GM12878 (cell line): Measurements from ENCODE around the gene PLXNB2. TPM values are rescaled to one million over a fixed set of nuclear protein-coding genes. Genes with fewer than 3 reads are reported as not detected.

ENCODE experiments used
- ATAC-seq: fragments of 200-7000 bp; cut with Tn5 transposase; 3 replicates; pipeline ENCODE4 v1.9.1; 2020; ENCODE audit warnings: mild to moderate bottlenecking, moderate library complexity
- BruUV-seq: library from RNA; stranded (reverse); fragments of 400-500 nt; replicated peaks from 2 replicates; lab custom pipeline; 2021; lab: Mats Ljungman, UMichigan
- CTCF ChIA-PET: fragments of 300-600 bp; sonication (Branson Sonifier 250); formaldehyde crosslinking; extraction: SDS; loops from one replicate; lab custom pipeline; 2021; ENCODE audit warnings: inconsistent platforms; lab: Yijun Ruan, JAX
- POLR2A ChIA-PET: fragments of 350-600 bp; formaldehyde crosslinking; extraction: SDS; loops from one replicate; lab custom pipeline; 2021; ENCODE audit warnings: inconsistent platforms; lab: Charles Lee
- RAD21 ChIA-PET: fragments of 300-600 bp; sonication (Branson Sonifier 250); formaldehyde crosslinking; loops from one replicate; lab custom pipeline; 2023; ENCODE audit warnings: antibody characterized with exemption; ENCODE audit not compliant: unreplicated experiment; lab: Charles Lee
- SMC1A ChIA-PET: fragments of 300-600 bp; sonication (Branson Sonifier 250); formaldehyde crosslinking; loops from one replicate; lab custom pipeline; 2023; ENCODE audit not compliant: unreplicated experiment, uncharacterized antibody; lab: Charles Lee
- DNase-seq: peaks from one replicate; pipeline ENCODE4 v3.0.0-alpha.2; 2011; ENCODE audit warnings: low read depth, low spot score
- FAIRE-seq: peaks from 3 replicates; lab custom pipeline; 2011; peaks lifted over from hg19 to GRCh38; lab: Jason Lieb, UNC
- H2AFZ ChIP-seq: 2 replicates; pipeline ENCODE4 v1.6.0; 2011; ENCODE audit warnings: low read depth, low read length, control low read depth; ENCODE audit not compliant: control insufficient read depth
- H3K27ac ChIP-seq: 2 replicates; pipeline ENCODE4 v1.5.1; 2011; ENCODE audit warnings: control low read depth; ENCODE audit not compliant: control insufficient read depth, insufficient read depth
- H3K27me3 ChIP-seq, 2 experiments: replicated peaks in 1 of 2; 2 replicates each; pipeline versions ENCODE4 v1.6.0 to v1.6.1; 2011; ENCODE audit warnings: low read length in 1 of 2; ENCODE audit not compliant: control insufficient read depth in 2 of 2, insufficient read depth in 2 of 2
- H3K36me3 ChIP-seq, 2 experiments: 2 replicates each; pipeline ENCODE4 v1.5.1; 2011; ENCODE audit warnings: low read length in 1 of 2; ENCODE audit not compliant: control insufficient read depth in 2 of 2, insufficient read depth in 2 of 2
- H3K4me1 ChIP-seq: 2 replicates; pipeline ENCODE4 v1.6.1; 2011; ENCODE audit warnings: mild to moderate bottlenecking, low read length, moderate library complexity, mixed read lengths; ENCODE audit not compliant: control insufficient read depth, insufficient read depth
- H3K4me2 ChIP-seq: 2 replicates; pipeline ENCODE4 v1.6.0; 2011; ENCODE audit warnings: control low read depth; ENCODE audit not compliant: control insufficient read depth, insufficient read depth
- H3K4me3 ChIP-seq: fragments of 200-600 bp; sonication (generic); 2 replicates; pipeline ENCODE4 v1.5.1; 2016
- H3K79me2 ChIP-seq: 2 replicates; pipeline ENCODE4 v1.6.0; 2011; ENCODE audit warnings: low read length; ENCODE audit not compliant: control insufficient read depth, insufficient read depth
- H3K9ac ChIP-seq: 2 replicates; pipeline ENCODE4 v1.8.0; 2011; ENCODE audit warnings: low read length, control low read depth, mixed read lengths; ENCODE audit not compliant: control insufficient read depth, insufficient read depth
- H3K9me3 ChIP-seq: replicated peaks from 3 replicates; pipeline ENCODE4 v1.5.1; 2011; ENCODE audit warnings: mild to moderate bottlenecking, low read length; ENCODE audit not compliant: control insufficient read depth, insufficient read depth
- H4K20me1 ChIP-seq: 2 replicates; pipeline ENCODE4 v1.6.0; 2011; ENCODE audit not compliant: control insufficient read depth, insufficient read depth
- BHLHE40 ChIP-seq, 2 experiments: fragments of 450-650 bp in 1 of 2; IDR thresholded peaks; 2 replicates each; pipeline ENCODE4 v1.6.1; 2011 to 2017; ENCODE audit warnings: low read depth in 2 of 2, borderline replicate concordance in 1 of 2, improper control_type of control experiment in 1 of 2, low read length in 1 of 2, mild to moderate bottlenecking in 1 of 2
- DPF2 ChIP-seq: fragments of 450-650 bp; IDR thresholded peaks from 2 replicates; pipeline ENCODE4 v1.6.1; 2017; ENCODE audit warnings: mild to moderate bottlenecking
- FOXK2 ChIP-seq: fragments of 450-650 bp; IDR thresholded peaks from 2 replicates; pipeline ENCODE4 v1.6.1; 2017; ENCODE audit warnings: mild to moderate bottlenecking, moderate library complexity
- HCFC1 ChIP-seq: fragments of 150-350 bp; IDR thresholded peaks from 2 replicates; pipeline ENCODE4 v1.6.1; 2014; ENCODE audit warnings: low read length
- IKZF2 ChIP-seq, 2 experiments: fragments of 450-650 bp; IDR thresholded peaks; 2 replicates each; pipeline ENCODE4 v1.6.1; 2017; ENCODE audit warnings: mild to moderate bottlenecking in 2 of 2, moderate library complexity in 2 of 2
- JUND ChIP-seq: IDR thresholded peaks from 2 replicates; pipeline ENCODE4 v1.6.1; 2012; ENCODE audit warnings: low read depth, mild to moderate bottlenecking, low read length, improper control_type of control experiment, moderate library complexity
- SMC3 ChIP-seq: IDR thresholded peaks from 2 replicates; pipeline ENCODE4 v1.6.1; 2011; ENCODE audit warnings: low read length, improper control_type of control experiment, borderline replicate concordance
- SRF ChIP-seq, 2 experiments: IDR thresholded peaks; 2 replicates each; pipeline ENCODE4 v1.6.1; 2011; ENCODE audit warnings: low read depth in 2 of 2, low read length in 2 of 2, mild to moderate bottlenecking in 1 of 2, moderate library complexity in 1 of 2
- ZNF622 ChIP-seq: fragments of 450-650 bp; IDR thresholded peaks from 2 replicates; pipeline ENCODE4 v1.6.1; 2017; ENCODE audit warnings: mild to moderate bottlenecking, inconsistent platforms
- ZSCAN29 ChIP-seq: fragments of 450-650 bp; IDR thresholded peaks from 2 replicates; pipeline ENCODE4 v1.6.1; 2017; ENCODE audit warnings: mild to moderate bottlenecking, moderate library complexity
- WGBS: methylation state at CpG from one replicate; pipeline ENCODE4 v1.1.6; 2016; ENCODE audit warnings: low lambda C conversion rate; ENCODE audit not compliant: insufficient replicate concordance, insufficient coverage; ENCODE audit errors: missing lambda C conversion rate; 5-methylcytosine and 5-hydroxymethylcytosine counted together
- in situ Hi-C: fragments of 300-500 bp; cut with MboI; formaldehyde crosslinking; loops from 9 replicates; pipeline ENCODE4 v1.14.3; 2018; ENCODE audit warnings: mixed read lengths
- intact Hi-C: fragments of 100-400 bp; cut with micrococcal nuclease; formaldehyde crosslinking; loops from one replicate; pipeline ENCODE4 v1.14.2; 2022; ENCODE audit not compliant: unreplicated experiment
- polyA plus RNA-seq, 11 experiments: library from polyadenylated mRNA; depleted of rRNA in 4 of 11; unstranded in 6 of 11; stranded (reverse) in 5 of 11; fragments of >200 nt; fragmentation: Nextera tagmentation in 4 of 11; fragmentation: Illumina TruSeq in 1 of 11; extraction: Ambion mirVana in 4 of 11; extraction: Trizol in 1 of 11; gene quantifications; 1 replicate in 1 of 11; 2 replicates in 10 of 11; pipeline versions ENCODE4 v1.2.1 to v1.2.3, GENCODE V29; 2011 to 2016; ENCODE audit warnings: inconsistent platforms in 2 of 11, missing spikeins in 2 of 11, low read depth in 1 of 11
- total RNA-seq, 4 experiments: library from RNA; depleted of rRNA in 3 of 4; stranded (reverse); fragments of >200 nt in 3 of 4; fragmentation: Illumina TruSeq in 1 of 4; extraction: Trizol in 1 of 4; gene quantifications; 2 replicates each; pipeline versions ENCODE4 v1.2.1 to v1.2.3, GENCODE V29; 2013 to 2021
- TF ChIP-seq, protein P1 (sequence below): fragments of 450-650 bp; conservative IDR thresholded peaks from 2 replicates; pipeline ENCODE4 v1.6.1; 2017; ENCODE audit warnings: mild to moderate bottlenecking, moderate library complexity
- TF ChIP-seq, protein P2 (sequence below): fragments of 450-650 bp; formaldehyde crosslinking; IDR thresholded peaks from 2 replicates; pipeline ENCODE4 v1.5.0; 2022; ENCODE audit warnings: mild to moderate bottlenecking, missing genetic modification characterization
- TF ChIP-seq, protein P3 (sequence below): IDR thresholded peaks from 2 replicates; pipeline ENCODE4 v1.6.1; 2012; ENCODE audit warnings: low read depth, low read length, improper control_type of control experiment

Gene PLXNB2
- total and polyA plus RNA-seq, 10 of the 15 experiments (the other 5 are each of a cell fraction or from before 2014, with no cell fraction given) = 0.68 to 134 (median 41.9) TPM

GRCh38 chr22:50312371-50312770 lies 4.9 kb upstream of the PLXNB2 start:
- Histone ChIP-seq H3K4me1 (peaks cover 31% of the 10 kb centered on the region), H2AFZ (no peak overlapping the region), H3K9ac (no peak overlapping the region), H3K4me3 (no peak overlapping the region), H3K79me2 (peaks cover 14% of the 10 kb centered on the region), H3K27ac (no peak overlapping the region), H4K20me1 (no peaks in the 10 kb centered on the region), H3K27me3 (no peaks in the 10 kb centered on the region), H3K9me3 (no peaks in the 10 kb centered on the region), H3K36me3 (no peaks in the 10 kb centered on the region), H3K4me2 (no peak overlapping the region)
- ChIA-PET POLR2A (interaction anchor here (0.6 kb wide), 1 partner anchor 215 kb away, joined by 3 read pairs; no protein-coding TSS in a partner anchor), RAD21 (interaction anchor here (0.6 kb wide), 1 partner anchor 9 kb away, joined by 3 read pairs; no protein-coding TSS in a partner anchor), SMC1A (no interaction called here), CTCF (no interaction called here)
- no peak for FAIRE-seq
- in situ Hi-C loops = no loop called here
- intact Hi-C loops = no loop called here
- no TSS peak for BruUV-seq
- ATAC-seq = no peak
- TF ChIP-seq FOXK2 (no peak), JUND (no peak), ZNF622 (no peak), SRF (IDR thresholded peaks at IDR 0.05; ENCODE audit: low read depth in 2 of 2, low read length in 2 of 2) (no peak), DPF2 (no peak), SMC3 (no peak), HCFC1 (no peak), BHLHE40 (IDR thresholded peaks at IDR 0.05; ENCODE audit: borderline replicate concordance in 1 of 2, low read depth in 2 of 2, low read length in 1 of 2) (no peak), ZSCAN29 (no peak), IKZF2 (IDR thresholded peaks at IDR 0.05) (no peak)
- TF ChIP-seq, protein P1, sequence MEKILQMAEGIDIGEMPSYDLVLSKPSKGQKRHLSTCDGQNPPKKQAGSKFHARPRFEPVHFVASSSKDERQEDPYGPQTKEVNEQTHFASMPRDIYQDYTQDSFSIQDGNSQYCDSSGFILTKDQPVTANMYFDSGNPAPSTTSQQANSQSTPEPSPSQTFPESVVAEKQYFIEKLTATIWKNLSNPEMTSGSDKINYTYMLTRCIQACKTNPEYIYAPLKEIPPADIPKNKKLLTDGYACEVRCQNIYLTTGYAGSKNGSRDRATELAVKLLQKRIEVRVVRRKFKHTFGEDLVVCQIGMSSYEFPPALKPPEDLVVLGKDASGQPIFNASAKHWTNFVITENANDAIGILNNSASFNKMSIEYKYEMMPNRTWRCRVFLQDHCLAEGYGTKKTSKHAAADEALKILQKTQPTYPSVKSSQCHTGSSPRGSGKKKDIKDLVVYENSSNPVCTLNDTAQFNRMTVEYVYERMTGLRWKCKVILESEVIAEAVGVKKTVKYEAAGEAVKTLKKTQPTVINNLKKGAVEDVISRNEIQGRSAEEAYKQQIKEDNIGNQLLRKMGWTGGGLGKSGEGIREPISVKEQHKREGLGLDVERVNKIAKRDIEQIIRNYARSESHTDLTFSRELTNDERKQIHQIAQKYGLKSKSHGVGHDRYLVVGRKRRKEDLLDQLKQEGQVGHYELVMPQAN = no peak
- TF ChIP-seq, protein P2, sequence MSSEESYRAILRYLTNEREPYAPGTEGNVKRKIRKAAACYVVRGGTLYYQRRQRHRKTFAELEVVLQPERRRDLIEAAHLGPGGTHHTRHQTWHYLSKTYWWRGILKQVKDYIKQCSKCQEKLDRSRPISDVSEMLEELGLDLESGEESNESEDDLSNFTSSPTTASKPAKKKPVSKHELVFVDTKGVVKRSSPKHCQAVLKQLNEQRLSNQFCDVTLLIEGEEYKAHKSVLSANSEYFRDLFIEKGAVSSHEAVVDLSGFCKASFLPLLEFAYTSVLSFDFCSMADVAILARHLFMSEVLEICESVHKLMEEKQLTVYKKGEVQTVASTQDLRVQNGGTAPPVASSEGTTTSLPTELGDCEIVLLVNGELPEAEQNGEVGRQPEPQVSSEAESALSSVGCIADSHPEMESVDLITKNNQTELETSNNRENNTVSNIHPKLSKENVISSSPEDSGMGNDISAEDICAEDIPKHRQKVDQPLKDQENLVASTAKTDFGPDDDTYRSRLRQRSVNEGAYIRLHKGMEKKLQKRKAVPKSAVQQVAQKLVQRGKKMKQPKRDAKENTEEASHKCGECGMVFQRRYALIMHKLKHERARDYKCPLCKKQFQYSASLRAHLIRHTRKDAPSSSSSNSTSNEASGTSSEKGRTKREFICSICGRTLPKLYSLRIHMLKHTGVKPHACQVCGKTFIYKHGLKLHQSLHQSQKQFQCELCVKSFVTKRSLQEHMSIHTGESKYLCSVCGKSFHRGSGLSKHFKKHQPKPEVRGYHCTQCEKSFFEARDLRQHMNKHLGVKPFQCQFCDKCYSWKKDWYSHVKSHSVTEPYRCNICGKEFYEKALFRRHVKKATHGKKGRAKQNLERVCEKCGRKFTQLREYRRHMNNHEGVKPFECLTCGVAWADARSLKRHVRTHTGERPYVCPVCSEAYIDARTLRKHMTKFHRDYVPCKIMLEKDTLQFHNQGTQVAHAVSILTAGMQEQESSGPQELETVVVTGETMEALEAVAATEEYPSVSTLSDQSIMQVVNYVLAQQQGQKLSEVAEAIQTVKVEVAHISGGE = no peak
- TF ChIP-seq, protein P3, sequence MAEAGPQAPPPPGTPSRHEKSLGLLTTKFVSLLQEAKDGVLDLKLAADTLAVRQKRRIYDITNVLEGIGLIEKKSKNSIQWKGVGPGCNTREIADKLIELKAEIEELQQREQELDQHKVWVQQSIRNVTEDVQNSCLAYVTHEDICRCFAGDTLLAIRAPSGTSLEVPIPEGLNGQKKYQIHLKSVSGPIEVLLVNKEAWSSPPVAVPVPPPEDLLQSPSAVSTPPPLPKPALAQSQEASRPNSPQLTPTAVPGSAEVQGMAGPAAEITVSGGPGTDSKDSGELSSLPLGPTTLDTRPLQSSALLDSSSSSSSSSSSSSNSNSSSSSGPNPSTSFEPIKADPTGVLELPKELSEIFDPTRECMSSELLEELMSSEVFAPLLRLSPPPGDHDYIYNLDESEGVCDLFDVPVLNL = no peak
- WGBS = 92% methylated on average over 10 of the region's 12 CpGs
- DNase-seq = no peak
